LNCaP clone FGC (cell line): ENCODE measurements around the gene SH3GL2.

Experiments
- DNase-seq: peaks from one replicate; pipeline ENCODE4 v3.0.0-alpha.2; 2011; ENCODE audit warnings: low read depth
- H3K4me3 ChIP-seq: 2 replicates; pipeline ENCODE4 v1.5.1; 2011; ENCODE audit warnings: mild to moderate bottlenecking, low read depth, low read length, control low read depth
- TF ChIP-seq, protein P1 (sequence below): IDR thresholded peaks from 2 replicates; pipeline ENCODE4 v1.5.1; 2012; ENCODE audit warnings: mild to moderate bottlenecking; ENCODE audit not compliant: control insufficient read depth, insufficient read depth; ENCODE audit errors: extremely low read depth

The SH3GL2 gene

DNA sequence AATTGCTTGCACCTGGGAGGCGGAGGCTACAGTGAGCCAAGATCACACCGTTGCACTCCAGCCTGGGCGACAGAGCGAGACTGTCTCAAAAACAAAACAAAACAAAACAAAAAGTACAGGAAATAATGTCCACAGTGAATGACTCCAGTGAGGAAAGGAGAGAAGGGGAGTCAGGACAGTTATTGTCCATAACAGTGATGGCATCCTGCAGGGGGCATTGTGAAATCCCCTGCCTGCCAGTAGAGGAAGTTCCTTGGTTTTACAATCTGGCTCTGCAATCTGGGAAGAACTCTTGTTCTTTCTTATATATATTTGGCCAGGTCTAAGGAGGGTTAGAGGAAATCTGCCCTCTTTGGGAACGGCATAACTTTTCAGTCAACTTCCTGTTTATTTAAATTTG is 8.2 kb downstream of the SH3GL2 start:
- TF ChIP-seq, protein P1, sequence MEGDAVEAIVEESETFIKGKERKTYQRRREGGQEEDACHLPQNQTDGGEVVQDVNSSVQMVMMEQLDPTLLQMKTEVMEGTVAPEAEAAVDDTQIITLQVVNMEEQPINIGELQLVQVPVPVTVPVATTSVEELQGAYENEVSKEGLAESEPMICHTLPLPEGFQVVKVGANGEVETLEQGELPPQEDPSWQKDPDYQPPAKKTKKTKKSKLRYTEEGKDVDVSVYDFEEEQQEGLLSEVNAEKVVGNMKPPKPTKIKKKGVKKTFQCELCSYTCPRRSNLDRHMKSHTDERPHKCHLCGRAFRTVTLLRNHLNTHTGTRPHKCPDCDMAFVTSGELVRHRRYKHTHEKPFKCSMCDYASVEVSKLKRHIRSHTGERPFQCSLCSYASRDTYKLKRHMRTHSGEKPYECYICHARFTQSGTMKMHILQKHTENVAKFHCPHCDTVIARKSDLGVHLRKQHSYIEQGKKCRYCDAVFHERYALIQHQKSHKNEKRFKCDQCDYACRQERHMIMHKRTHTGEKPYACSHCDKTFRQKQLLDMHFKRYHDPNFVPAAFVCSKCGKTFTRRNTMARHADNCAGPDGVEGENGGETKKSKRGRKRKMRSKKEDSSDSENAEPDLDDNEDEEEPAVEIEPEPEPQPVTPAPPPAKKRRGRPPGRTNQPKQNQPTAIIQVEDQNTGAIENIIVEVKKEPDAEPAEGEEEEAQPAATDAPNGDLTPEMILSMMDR, result no peak
- H3K4me3 ChIP-seq, result no peak overlapping the region

DNA sequence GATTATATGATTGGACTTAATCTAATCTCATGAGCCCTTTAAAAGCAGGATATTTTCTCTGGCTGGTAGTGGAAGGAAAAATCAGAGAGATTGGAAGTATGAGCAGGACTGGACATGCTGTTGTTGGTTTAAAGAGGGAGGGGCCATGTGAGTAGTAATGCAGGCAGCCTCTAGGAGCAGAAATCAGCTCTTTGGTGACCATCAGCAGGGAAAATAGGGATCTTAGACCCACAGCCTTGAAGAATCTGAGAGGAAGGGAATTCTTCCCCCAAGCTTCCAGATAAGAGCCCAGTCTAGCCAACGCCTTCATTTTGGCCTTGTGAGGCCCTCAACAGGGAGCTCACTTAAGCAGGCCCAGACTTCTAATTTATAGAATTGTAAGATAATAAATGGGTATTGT is 9.5 kb downstream of the SH3GL2 start:
- TF ChIP-seq, protein P1, result no peak
- no peak overlapping the region for H3K4me3 ChIP-seq
- DNase-seq, result no peak

More for the DNA sequence above, 8.2 kb downstream of the SH3GL2 start:
- DNase-seq, result no peak

DNA sequence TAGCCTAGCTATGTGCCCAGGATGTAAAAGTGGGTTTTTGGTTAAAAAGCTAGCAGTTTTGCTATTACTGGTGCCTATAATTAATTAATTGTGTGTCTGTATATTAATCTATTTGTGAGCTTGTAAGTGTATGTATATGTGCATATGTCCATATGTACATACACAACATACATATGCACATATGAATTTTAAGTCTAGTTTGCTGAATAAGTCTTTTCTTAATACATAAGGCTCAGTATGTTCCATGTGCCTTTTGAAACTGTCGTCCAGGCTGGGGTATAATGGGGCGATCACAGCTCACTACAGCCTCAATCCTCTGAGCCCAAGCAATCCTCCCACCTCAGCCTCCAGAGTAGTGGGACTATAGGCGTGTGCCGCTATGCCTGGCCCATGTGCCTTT is 10.1 kb downstream of the SH3GL2 start:
- no peak overlapping the region for H3K4me3 ChIP-seq
- DNase-seq, result no peak

DNA sequence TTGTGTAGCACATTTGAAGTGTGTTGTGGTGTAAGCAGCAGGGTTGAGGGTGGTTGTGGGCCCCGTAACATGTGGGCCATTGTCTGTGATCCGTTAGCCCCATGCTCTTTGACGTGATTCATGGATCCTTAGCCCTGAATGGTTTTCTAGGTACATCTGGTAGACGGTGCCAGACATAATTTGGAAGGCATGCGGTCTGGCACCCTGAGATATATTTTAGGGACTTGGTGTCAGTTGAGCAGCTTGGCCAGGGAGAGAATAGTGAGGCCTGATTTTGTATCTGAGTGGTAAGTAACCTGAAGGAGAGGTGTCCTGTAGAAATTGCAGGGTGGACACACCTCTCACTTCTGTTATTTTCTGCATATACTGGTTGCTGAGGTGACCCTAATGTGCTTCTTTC is 10.9 kb downstream of the SH3GL2 start:
- H3K4me3 ChIP-seq, result no peak overlapping the region
- TF ChIP-seq, protein P1, result no peak
- DNase-seq, result no peak

More for the DNA sequence above, 10.1 kb downstream of the SH3GL2 start:
- TF ChIP-seq, protein P1, result no peak

- DNase-seq, result no peak
- TF ChIP-seq, protein P1, result no peak
- no peak overlapping the region for H3K4me3 ChIP-seq
These were observed 16.1 kb downstream of the SH3GL2 start for GRCh38 chr9:17594961-17595360.

DNA sequence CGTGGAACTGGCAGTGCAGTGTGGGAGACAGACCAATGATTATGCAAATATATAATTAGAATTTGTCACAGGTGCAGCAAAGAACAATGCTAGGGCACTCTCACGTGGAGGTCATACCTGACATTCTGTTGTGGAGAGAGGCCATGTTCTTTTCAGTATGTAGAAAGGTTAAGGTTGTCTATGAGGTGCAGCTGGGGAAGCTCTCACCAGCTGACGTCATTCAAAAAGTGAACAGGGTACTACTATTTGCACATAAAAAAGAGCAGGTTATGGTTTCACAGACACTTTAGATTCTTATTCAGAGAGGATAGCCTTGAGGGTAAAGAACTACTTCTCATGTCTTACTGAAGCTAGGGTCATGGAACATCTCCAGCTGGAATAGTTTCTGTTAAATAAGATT is 19.1 kb downstream of the SH3GL2 start:
- DNase-seq, result no peak
- no peak overlapping the region for H3K4me3 ChIP-seq
- TF ChIP-seq, protein P1, result no peak

DNA sequence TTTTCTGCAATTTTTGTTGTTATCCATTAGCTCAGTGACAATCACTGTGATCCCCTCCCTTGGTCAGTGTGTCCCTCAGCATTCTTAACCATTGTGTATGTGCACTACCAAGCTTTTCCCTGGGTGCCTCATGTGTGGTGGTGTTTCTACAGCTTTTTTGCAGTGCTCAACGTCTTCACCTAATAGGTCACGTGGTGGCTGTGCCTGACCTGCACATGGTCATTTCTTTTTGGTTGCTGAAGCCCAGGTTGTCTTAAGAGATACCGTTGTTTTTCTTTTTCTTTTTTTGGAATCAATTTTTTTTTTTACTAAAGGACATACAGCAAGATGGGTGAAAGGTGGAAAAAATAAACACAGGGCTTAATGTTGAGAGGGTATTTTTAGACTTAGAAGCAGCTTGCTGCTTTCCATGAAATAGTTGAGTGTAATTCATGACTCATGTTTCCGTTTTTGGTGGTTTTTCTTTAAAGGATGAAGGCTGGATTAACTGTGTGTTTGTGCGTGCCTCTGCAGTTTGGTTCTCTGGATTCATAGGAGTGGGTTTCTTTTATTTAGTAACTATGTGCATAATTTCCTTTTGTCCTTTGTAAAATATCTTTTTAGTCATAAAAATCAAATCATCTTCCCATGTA is 22.2 kb downstream of the SH3GL2 start:
- H3K4me3 ChIP-seq, result no peak overlapping the region
- TF ChIP-seq, protein P1, result no peak
- no peak for DNase-seq
